Activated naive CD8-positive, alpha-beta T cell treated with anti-CD3 and anti-CD28 coated beads, Interleukin-2, amount 10 ng/mL, durations not matched to agents 7 days and 5 days (primary cell): ENCODE data around the gene BACH1. TPM values are rescaled to one million over a fixed set of nuclear protein-coding genes. Genes with fewer than 3 reads are reported as not detected.

ENCODE experiments used
- ATAC-seq: fragments of 150-1000 bp; cut with Tn5 transposase; one replicate; pipeline ENCODE4 v1.10.0; 2021; ENCODE audit warnings: low read depth, moderate library complexity
- POLR2A ChIA-PET: fragments of 350-600 bp; sonication (Branson Sonifier 250); formaldehyde crosslinking; loops from one replicate; lab custom pipeline; 2021; ENCODE audit warnings: antibody characterized with exemption; lab: Charles Lee
- DNase-seq: peaks from one replicate; pipeline ENCODE4 v3.0.0; 2021
- H3K27ac Mint-ChIP-seq: one replicate; pipeline ENCODE4 v1.8.0; 2022; ENCODE audit warnings: mild to moderate bottlenecking, mixed read lengths
- H3K27me3 Mint-ChIP-seq: one replicate; pipeline ENCODE4 v1.8.0; 2022; ENCODE audit warnings: mild to moderate bottlenecking, moderate library complexity, mixed read lengths
- H3K36me3 Mint-ChIP-seq: one replicate; pipeline ENCODE4 v1.8.0; 2021; ENCODE audit warnings: mild to moderate bottlenecking, mixed read lengths
- H3K4me1 Mint-ChIP-seq: one replicate; pipeline ENCODE4 v1.8.0; 2021; ENCODE audit warnings: mixed read lengths
- H3K4me3 Mint-ChIP-seq: one replicate; pipeline ENCODE4 v1.8.0; 2022; ENCODE audit warnings: mild to moderate bottlenecking, moderate library complexity, mixed read lengths
- H3K9me3 Mint-ChIP-seq: one replicate; pipeline ENCODE4 v1.8.0; 2021; ENCODE audit warnings: mixed read lengths
- total RNA-seq, 2 experiments: library from RNA; stranded (reverse); gene quantifications; one replicate each; pipeline ENCODE4 v1.2.3, GENCODE V29; 2021

BACH1 gene
- total RNA-seq, 2 experiments from 2014 or later: 33.2 to 35.0 TPM

- Mint-ChIP-seq H3K27ac (no peak overlapping the region), H3K27me3 (no peaks in the 10 kb centered on the region), H3K9me3 (no peaks in the 10 kb centered on the region)
Measured at GRCh38 chr21:29329406-29329805, 30.7 kb downstream of the BACH1 start.

GRCh38 chr21:29330797-29331196 lies 32.1 kb downstream of the BACH1 start:
- no peaks in the 10 kb centered on the region for H3K9me3 Mint-ChIP-seq
- H3K36me3 Mint-ChIP-seq: peaks cover 20% of the 10 kb centered on the region
- ATAC-seq (no peak), DNase-seq (no peak)
- no peak overlapping the region for H3K4me3 Mint-ChIP-seq
- H3K27ac Mint-ChIP-seq: no peak overlapping the region
- H3K4me1 Mint-ChIP-seq: peaks cover 3% of the 10 kb centered on the region
- POLR2A ChIA-PET: no interaction called here
- no peaks in the 10 kb centered on the region for H3K27me3 Mint-ChIP-seq

More at GRCh38 chr21:29329406-29329805, 30.7 kb downstream of the BACH1 start:
- H3K4me3 Mint-ChIP-seq: no peak overlapping the region
- H3K36me3 Mint-ChIP-seq: peaks cover 17% of the 10 kb centered on the region
- H3K4me1 Mint-ChIP-seq: no peaks in the 10 kb centered on the region
- DNase-seq (no peak), ATAC-seq (no peak)
- POLR2A ChIA-PET: no interaction called here

DNA sequence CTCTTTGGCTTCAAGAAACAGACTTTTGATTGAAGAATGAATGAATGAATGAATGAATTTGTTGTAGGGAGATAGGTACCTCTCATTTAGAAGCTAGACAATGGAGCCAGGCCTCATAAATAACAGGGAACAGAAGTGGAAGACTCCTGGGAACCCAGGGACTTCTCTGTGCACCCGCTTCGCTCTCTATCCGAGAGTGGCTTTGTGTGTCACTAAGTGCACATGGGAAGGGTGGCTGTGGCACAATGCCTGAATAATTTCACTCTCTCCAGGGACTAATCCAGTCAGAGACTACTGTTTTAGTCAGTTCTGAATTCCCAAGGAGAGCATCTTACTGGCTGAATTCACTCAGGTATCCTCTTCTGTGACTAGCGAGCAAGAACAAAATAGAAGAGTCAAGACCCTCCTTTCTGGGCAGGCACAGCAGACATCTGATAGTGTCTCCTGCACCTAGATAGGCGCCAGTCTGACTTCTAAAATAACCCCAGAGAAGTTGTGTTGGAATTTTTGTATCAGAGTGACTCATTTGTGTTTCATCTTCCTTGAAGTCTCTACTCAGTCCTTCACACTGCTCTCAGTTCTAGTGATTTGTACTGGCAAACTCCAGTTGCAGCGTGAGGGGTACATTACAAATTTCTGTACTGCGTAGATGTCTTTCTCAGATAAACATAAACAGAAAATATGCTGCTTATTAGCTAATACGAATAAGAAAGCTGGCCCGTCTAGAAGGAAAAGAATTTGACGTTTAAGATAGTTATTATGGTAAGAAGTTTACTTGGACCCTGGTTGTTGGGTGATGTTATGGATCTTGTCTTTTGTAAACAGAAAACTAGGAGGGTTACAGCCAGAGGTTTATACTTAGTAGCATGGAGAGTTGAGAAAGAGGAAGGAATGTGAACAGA lies 34.0 kb downstream of the BACH1 start:
- peaks cover 14% of the 10 kb centered on the region for H3K36me3 Mint-ChIP-seq
- ATAC-seq: no peak
- H3K4me3 Mint-ChIP-seq: no peak overlapping the region
- H3K4me1 Mint-ChIP-seq: peaks cover 3% of the 10 kb centered on the region
- H3K9me3 Mint-ChIP-seq: no peaks in the 10 kb centered on the region
- no peak overlapping the region for H3K27ac Mint-ChIP-seq
- DNase-seq: no peak
- POLR2A ChIA-PET: no interaction called here
- H3K27me3 Mint-ChIP-seq: no peaks in the 10 kb centered on the region

DNA sequence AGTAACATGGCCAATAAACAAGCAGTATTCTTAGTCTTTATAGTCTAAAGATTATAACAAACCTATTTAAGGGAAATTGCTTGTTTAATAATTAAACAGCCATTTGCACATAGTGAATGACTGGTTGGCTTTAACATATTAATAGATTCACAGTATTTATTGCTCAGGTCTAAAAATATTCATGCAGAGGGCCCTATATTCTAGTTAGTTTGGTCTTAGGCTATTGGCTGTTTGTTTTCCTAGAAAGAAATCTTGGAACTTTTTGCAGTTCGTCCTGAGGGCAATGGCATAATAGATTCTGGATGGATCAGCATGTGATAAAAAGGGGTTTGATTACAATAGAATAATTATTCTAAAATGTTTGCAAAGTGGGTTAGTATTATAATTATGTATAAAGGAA lies 34.7 kb downstream of the BACH1 start:
- H3K36me3 Mint-ChIP-seq: peaks cover 14% of the 10 kb centered on the region
- H3K9me3 Mint-ChIP-seq: no peaks in the 10 kb centered on the region
- H3K4me3 Mint-ChIP-seq: no peak overlapping the region
- no peaks in the 10 kb centered on the region for H3K27me3 Mint-ChIP-seq
- peaks cover 3% of the 10 kb centered on the region for H3K4me1 Mint-ChIP-seq
- POLR2A ChIA-PET: no interaction called here
- DNase-seq (no peak), ATAC-seq (no peak)
- H3K27ac Mint-ChIP-seq: no peak overlapping the region

DNA sequence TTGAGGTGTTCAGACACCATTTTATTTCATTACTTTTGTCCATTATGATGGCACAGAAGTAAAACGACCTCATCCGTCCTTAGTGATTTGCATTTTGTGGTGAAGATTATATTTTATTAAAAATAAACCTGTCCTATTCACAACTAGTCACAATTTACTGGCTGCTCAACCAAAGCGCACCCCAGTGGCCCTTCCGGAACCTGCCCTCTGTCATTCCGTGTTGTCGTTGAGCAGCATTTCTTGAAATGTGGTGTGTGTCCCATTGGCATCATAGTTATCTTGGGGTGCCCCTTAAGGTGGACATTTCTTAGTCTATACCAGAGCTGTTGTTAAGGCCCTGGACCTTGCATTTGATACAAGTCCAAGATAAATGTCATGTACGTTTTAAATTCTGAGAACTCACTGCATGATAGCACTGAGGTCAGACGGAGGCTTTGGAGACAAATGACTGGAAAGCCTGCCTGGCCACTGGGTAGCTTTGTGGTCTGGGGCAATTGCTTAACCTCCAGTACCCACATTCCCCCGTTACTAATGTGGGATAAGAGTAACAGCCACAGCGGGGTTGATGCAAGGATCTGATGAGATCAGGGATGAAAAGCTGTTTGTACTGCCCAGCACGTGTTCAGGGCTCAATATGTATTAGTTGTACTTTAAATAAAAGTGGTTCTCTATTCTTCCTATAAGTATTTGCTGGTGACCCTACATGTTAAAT lies 36.2 kb downstream of the BACH1 start:
- Mint-ChIP-seq H3K9me3 (no peaks in the 10 kb centered on the region), H3K27me3 (no peaks in the 10 kb centered on the region), H3K27ac (no peak overlapping the region), H3K36me3 (peaks cover 12% of the 10 kb centered on the region), H3K4me3 (no peak overlapping the region), H3K4me1 (peaks cover 3% of the 10 kb centered on the region)
- POLR2A ChIA-PET: no interaction called here
- no peak for DNase-seq
- no peak for ATAC-seq

- no peak overlapping the region for H3K27ac Mint-ChIP-seq
Measured at GRCh38 chr21:29335720-29336119, 37.0 kb downstream of the BACH1 start.

DNA sequence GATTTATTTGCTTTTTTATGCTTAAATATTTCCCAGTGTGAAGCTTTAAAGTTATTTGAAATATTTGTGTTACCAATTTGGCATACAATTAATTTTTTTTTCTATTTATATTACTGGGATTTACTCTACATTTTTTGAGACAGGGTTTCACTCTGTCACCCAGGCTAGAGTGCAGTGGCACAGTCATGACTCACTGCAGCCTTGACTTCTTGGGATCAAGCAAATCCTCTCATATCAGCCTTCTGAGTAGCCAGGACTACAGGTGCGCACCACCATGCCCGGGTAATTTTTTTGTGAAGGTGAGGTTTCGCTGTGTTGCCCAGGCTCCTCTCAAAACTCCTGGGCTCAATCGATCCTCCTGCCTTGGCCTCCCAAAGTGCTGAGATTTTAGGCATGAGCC lies 39.5 kb downstream of the BACH1 start:
- DNase-seq (no peak), ATAC-seq (no peak)
- POLR2A ChIA-PET: no interaction called here
- Mint-ChIP-seq H3K4me3 (no peak overlapping the region), H3K9me3 (no peaks in the 10 kb centered on the region), H3K27ac (no peak overlapping the region), H3K27me3 (no peaks in the 10 kb centered on the region), H3K36me3 (peaks cover 7% of the 10 kb centered on the region), H3K4me1 (peaks cover 4% of the 10 kb centered on the region)

More at GRCh38 chr21:29335720-29336119, 37.0 kb downstream of the BACH1 start:
- H3K27me3 Mint-ChIP-seq: no peaks in the 10 kb centered on the region
- ATAC-seq (no peak), DNase-seq (no peak)
- no peak overlapping the region for H3K4me3 Mint-ChIP-seq
- no peaks in the 10 kb centered on the region for H3K9me3 Mint-ChIP-seq
- H3K4me1 Mint-ChIP-seq: peaks cover 3% of the 10 kb centered on the region
- peaks cover 12% of the 10 kb centered on the region for H3K36me3 Mint-ChIP-seq
- POLR2A ChIA-PET: no interaction called here

- no peak for DNase-seq
- peaks cover 6% of the 10 kb centered on the region for H3K36me3 Mint-ChIP-seq
- H3K9me3 Mint-ChIP-seq: no peaks in the 10 kb centered on the region
- peaks cover 4% of the 10 kb centered on the region for H3K4me1 Mint-ChIP-seq
- POLR2A ChIA-PET: interaction anchor here (0.6 to 1.2 kb wide), 2 partner anchors 42 to 251 kb away, joined by 3 to 5 read pairs; partner anchors contain the start of gene BACH1
- no peak overlapping the region for H3K27ac Mint-ChIP-seq
- no peaks in the 10 kb centered on the region for H3K27me3 Mint-ChIP-seq
- ATAC-seq: no peak
- no peak overlapping the region for H3K4me3 Mint-ChIP-seq
Measured at GRCh38 chr21:29340228-29340627, 41.5 kb downstream of the BACH1 start.

DNA sequence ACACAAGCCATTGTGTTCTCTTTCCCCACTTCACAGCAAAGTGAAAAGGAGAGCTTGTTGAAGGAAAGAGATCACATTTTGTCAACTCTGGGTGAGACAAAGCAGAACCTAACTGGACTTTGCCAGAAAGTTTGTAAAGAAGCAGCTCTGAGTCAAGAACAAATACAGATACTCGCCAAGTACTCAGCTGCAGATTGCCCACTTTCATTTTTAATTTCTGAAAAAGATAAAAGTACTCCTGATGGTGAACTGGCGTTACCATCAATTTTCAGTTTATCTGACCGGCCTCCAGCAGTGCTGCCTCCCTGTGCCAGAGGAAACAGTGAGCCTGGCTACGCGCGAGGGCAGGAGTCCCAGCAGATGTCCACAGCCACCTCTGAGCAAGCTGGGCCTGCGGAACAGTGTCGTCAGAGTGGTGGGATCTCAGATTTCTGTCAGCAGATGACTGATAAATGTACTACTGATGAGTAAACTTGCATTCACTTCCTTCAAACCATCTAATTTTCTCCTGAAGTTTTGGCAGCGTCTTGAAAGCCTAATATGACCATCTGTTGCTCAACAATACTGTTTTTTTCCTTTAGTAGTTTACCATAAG lies 43.7 kb downstream of the BACH1 start:
- no peaks in the 10 kb centered on the region for H3K9me3 Mint-ChIP-seq
- H3K4me3 Mint-ChIP-seq: no peak overlapping the region
- peaks cover 2% of the 10 kb centered on the region for H3K4me1 Mint-ChIP-seq
- no peaks in the 10 kb centered on the region for H3K27me3 Mint-ChIP-seq
- H3K36me3 Mint-ChIP-seq: peaks cover 6% of the 10 kb centered on the region
- POLR2A ChIA-PET: no interaction called here
- H3K27ac Mint-ChIP-seq: no peak overlapping the region
- ATAC-seq (no peak), DNase-seq (no peak)

- H3K4me1 Mint-ChIP-seq: peaks cover 11% of the 10 kb centered on the region
- H3K27ac Mint-ChIP-seq: no peak overlapping the region
- no peaks in the 10 kb centered on the region for H3K27me3 Mint-ChIP-seq
- DNase-seq (no peak), ATAC-seq (no peak)
- H3K36me3 Mint-ChIP-seq: peaks cover 6% of the 10 kb centered on the region
- POLR2A ChIA-PET: no interaction called here
- no peak overlapping the region for H3K4me3 Mint-ChIP-seq
- no peaks in the 10 kb centered on the region for H3K9me3 Mint-ChIP-seq
Measured at GRCh38 chr21:29343519-29343918, 44.8 kb downstream of the BACH1 start.

GRCh38 chr21:29346281-29346680 lies 47.6 kb downstream of the BACH1 start:
- Mint-ChIP-seq H3K4me1 (peaks cover 12% of the 10 kb centered on the region), H3K27me3 (no peaks in the 10 kb centered on the region), H3K27ac (no peak overlapping the region), H3K36me3 (peaks cover 5% of the 10 kb centered on the region), H3K4me3 (no peak overlapping the region), H3K9me3 (no peaks in the 10 kb centered on the region)
- POLR2A ChIA-PET: no interaction called here
- DNase-seq (no peak), ATAC-seq (no peak)

- Mint-ChIP-seq H3K9me3 (no peaks in the 10 kb centered on the region), H3K4me1 (peaks cover 12% of the 10 kb centered on the region), H3K4me3 (no peak overlapping the region), H3K36me3 (peaks cover 7% of the 10 kb centered on the region), H3K27me3 (no peaks in the 10 kb centered on the region), H3K27ac (no peak overlapping the region)
- ATAC-seq (no peak), DNase-seq (no peak)
- POLR2A ChIA-PET: interaction anchor here (0.9 kb wide), 1 partner anchor 47 kb away, joined by 4 read pairs; no protein-coding TSS in a partner anchor
Measured at GRCh38 chr21:29346771-29347170, 48.0 kb downstream of the BACH1 start.

GRCh38 chr21:29347274-29347681 lies 48.6 kb downstream of the BACH1 start:
- DNase-seq (no peak), ATAC-seq (no peak)
- Mint-ChIP-seq H3K4me3 (no peak overlapping the region), H3K9me3 (no peaks in the 10 kb centered on the region), H3K4me1 (peaks cover 11% of the 10 kb centered on the region), H3K36me3 (peaks cover 6% of the 10 kb centered on the region), H3K27me3 (no peaks in the 10 kb centered on the region), H3K27ac (no peak overlapping the region)
- POLR2A ChIA-PET: interaction anchor here (0.9 kb wide), 1 partner anchor 48 kb away, joined by 4 read pairs; no protein-coding TSS in a partner anchor
